ENCODE results near the gene AHDC1.

- TF ChIP-seq CTCF (IDR thresholded peaks at IDR 0.05) (no peak), POLR2A (IDR thresholded peaks at IDR 0.05) (no peak)
These were observed 48.9 kb downstream of the AHDC1 start for GRCh38 chr1:27554759-27555699.

Data from prostate gland (tissue), 2 donors.